NOMO-1 treated with DMSO at 0.1 percent for 48 hours (cell line): ENCODE results near the gene GALNTL6.
A peak's percentile ranks its signal among the peaks of the same experiment; 100 is the strongest.
"Not testable (repeated sequence)": the region's sequence is repeated elsewhere in the genome, so short reads cannot be mapped to it uniquely, and the experiment has no call there.

Experiments used
- DNase-seq: peaks from one replicate; lab custom pipeline; 2025; ENCODE audit not compliant: unreplicated experiment; lab: John Stamatoyannopoulos, UW

The GALNTL6 gene

GRCh38 chr4:172842779-172843178 is 1029.6 kb downstream of the GALNTL6 start:
- no peak for DNase-seq

DNA sequence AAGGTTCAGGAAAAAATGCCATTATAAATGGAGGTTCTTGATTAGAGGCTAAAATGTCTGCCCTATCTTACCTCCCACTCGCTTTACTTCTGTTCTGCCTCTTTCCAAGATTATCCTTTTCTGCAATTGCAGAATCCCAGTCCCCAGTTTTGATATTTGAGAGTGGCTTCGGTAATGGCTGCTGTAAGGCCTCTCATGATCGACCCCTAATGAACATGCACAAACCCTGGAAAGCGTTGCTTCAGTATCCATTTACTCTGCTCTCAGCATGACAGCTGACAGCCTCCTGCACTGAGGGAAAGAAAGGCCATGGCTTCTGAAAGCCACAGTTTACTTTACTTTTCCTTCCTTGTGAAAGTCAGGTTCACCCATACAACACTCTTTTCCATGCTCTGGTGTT is 1030.0 kb downstream of the GALNTL6 start:
- no peak for DNase-seq

DNA sequence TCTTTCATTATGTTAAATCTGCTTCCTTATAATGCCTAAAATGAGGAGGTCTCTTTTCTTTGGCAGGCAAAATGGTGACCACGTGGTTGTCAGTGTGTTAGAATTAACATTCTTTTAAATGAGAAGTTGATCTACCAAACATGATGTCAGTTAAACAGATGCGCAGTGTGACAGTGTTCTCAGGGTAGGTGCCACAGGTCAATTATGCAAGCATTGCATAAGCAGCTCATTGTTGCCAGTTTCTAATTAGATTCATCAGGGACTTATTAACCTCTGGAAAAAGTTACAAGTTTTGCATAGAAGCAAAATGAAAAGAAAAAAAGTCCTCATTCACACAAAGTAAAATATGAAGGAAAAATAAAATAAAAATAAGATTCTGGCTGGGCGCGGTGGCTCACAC is 1031.4 kb downstream of the GALNTL6 start:
- no peak for DNase-seq

GRCh38 chr4:172845281-172845680 is 1032.1 kb downstream of the GALNTL6 start:
- no peak for DNase-seq

DNA sequence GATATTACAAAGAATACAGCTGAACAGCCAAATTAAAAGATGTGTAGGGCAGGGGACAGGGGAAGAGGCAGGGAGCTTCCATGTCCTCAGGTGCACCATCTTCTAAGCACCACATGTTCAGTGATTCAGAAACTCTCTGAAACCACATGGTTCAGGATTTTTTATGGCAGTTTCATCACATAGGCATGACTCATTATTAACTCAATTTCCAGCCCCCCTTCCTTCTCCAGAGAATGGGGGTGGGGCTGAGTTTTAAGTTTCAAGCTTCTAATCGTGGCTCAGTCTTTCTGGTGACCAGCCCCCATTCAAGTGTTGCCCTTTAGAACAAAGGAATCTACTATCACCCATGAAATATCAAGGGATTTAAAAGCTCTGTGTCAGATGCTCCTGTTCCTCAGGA is 1037.6 kb downstream of the GALNTL6 start:
- DNase-seq = peak; percentile 17

GRCh38 chr4:172851534-172851933 is 1038.3 kb downstream of the GALNTL6 start:
- DNase-seq = peak; percentile 3

- DNase-seq = no peak
These were observed 1043.8 kb downstream of the GALNTL6 start for GRCh38 chr4:172857026-172857425.

GRCh38 chr4:172858731-172859230 is 1045.6 kb downstream of the GALNTL6 start:
- no peak for DNase-seq

DNA sequence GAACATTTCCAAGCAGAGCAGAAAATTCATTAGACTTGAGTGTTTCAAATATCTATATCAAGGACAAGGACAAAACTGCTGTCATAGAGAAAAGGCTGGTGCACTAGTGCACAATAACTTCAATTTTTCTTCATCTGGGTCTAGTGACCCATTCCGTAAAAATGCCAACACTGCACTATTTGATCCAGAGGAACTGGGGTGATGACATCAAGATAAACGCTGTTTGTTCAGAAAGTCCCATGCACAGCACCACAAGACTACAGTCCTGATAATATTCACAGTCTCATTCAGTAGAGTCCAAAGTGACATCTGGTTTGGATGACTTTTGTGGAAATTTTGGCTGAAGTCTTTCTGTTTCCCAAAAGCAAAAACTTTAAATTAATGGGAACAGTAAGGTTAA is 1051.9 kb downstream of the GALNTL6 start:
- DNase-seq = no peak

DNA sequence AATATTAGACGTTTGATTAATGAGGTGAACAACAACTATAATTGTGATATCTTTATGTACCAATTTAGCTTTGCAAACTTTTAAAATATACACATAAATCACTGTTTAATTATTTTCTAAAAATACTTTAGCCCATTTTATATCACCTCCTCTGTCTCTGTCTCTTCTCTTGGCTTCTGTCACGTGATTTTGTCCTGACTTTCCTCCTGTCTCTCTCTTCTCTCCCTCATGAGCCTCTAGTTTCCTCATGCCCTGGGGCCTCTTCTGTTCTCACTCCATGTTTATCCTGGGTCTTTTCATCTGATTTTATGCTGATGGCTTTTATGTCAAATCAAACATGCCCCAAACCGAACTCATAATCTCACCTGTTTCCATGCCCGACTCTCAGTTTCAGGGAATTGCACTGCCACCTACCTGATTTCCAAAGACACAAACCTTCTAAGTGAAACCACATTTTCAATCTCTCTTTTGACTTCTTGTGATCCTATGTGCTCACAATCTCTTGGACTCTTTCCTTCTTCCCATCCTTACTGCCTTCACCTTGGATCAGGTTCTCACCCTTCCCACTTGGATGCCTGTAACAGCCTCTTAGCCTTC is 1052.4 kb downstream of the GALNTL6 start:
- DNase-seq = no peak

DNA sequence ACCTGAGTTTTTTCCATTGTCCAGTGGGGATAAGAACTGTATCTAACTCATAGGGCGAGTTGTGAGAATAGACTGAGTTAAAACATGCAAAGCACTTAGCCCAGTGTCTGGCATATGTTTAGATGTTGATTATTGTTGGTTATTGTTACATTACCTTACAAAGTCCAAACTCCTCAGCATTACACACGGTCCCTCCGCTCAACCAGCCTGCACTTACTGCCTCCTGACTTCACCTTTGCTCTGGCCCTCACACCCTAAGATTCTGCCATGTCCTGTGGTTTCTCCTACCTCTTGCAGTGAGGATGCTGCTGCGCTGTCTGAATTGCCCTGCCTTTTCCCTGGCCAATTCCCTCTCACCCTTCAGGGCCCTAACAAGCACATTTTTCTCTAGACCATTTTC is 1053.2 kb downstream of the GALNTL6 start:
- DNase-seq = no peak

GRCh38 chr4:172867835-172868234 is 1054.6 kb downstream of the GALNTL6 start:
- DNase-seq = no peak

GRCh38 chr4:172868271-172868670 is 1055.1 kb downstream of the GALNTL6 start:
- no peak for DNase-seq

- no peak for DNase-seq
These were observed 1056.5 kb downstream of the GALNTL6 start for GRCh38 chr4:172869621-172870268.

GRCh38 chr4:172871381-172871780 is 1058.2 kb downstream of the GALNTL6 start:
- DNase-seq = no peak

DNA sequence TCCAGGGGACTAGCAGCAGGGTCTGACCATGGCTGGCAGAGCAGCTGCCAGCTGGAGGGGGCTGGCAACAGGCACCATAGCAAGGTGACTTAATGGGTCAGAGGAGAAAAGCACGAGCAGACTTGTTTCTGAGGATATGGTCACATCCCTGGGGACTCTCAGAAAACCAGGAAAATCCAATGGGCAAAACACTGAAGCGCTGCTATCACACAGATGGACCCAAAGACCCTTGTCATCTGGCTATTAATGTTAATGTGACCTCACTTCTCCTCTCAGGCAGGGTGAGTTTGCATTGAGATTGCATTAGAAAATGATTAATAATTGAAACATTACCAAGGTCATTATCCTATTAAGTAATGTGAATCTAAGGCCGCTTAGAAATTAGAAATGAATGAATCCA is 1061.7 kb downstream of the GALNTL6 start:
- no peak for DNase-seq

- no peak for DNase-seq
These were observed 1063.2 kb downstream of the GALNTL6 start for GRCh38 chr4:172876394-172876793.

GRCh38 chr4:172881645-172882044 is 1068.4 kb downstream of the GALNTL6 start:
- no peak for DNase-seq

GRCh38 chr4:172887358-172887757 is 1074.2 kb downstream of the GALNTL6 start:
- DNase-seq = not testable (repeated sequence)

DNA sequence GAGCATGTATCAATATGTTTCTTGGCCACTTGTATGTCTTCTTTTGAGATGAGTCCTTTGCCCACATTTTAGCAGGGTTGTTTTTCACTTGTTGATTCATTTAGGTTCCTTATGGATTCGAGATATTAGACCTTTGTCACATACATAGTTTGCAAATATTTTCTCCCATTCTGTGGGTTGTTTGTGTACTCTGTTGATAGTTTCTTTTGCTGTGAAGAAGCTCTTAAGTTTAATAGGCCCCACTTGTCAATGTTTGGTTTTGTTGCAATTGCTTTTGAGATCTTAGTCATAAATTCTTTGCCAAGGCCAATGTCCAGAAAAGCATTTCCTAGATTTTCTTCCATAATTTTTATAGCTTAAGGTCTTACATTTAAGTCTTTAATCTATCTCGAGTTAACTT is 1074.8 kb downstream of the GALNTL6 start:
- DNase-seq = no peak

DNA sequence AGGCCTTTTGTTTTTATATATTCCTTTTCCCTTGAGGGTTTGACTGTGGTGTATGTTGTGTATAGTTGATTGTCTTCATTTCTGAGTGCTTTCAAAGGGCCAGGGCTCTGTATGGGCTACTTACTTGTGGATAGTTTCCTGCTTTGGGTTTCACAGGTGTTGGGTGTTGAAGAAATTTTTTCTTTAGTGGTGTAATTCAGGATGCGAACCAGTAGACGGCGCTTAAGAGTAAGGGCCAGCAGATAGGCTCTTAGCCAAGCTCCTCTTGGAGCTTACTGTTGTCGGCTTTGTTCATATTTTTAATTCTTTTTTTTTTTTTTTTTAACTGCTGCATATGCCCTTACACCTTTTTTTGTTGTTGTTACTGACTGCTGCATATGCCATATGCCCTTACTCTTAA is 1079.1 kb downstream of the GALNTL6 start:
- peak; percentile 34 for DNase-seq

- DNase-seq = no peak
These were observed 1082.5 kb downstream of the GALNTL6 start for GRCh38 chr4:172895699-172896098.

- no peak for DNase-seq
These were observed 1083.8 kb downstream of the GALNTL6 start for GRCh38 chr4:172897046-172897445.
